GM21576 (cell line): Measurements from ENCODE around the gene USPL1.

Experiments used
- ATAC-seq: cut with Tn5 transposase; IDR thresholded peaks from one replicate; pipeline ENCODE4 v1.9.1; 2021; ENCODE audit warnings: mild to moderate bottlenecking, moderate library complexity; ENCODE audit not compliant: unreplicated experiment

USPL1 gene

DNA sequence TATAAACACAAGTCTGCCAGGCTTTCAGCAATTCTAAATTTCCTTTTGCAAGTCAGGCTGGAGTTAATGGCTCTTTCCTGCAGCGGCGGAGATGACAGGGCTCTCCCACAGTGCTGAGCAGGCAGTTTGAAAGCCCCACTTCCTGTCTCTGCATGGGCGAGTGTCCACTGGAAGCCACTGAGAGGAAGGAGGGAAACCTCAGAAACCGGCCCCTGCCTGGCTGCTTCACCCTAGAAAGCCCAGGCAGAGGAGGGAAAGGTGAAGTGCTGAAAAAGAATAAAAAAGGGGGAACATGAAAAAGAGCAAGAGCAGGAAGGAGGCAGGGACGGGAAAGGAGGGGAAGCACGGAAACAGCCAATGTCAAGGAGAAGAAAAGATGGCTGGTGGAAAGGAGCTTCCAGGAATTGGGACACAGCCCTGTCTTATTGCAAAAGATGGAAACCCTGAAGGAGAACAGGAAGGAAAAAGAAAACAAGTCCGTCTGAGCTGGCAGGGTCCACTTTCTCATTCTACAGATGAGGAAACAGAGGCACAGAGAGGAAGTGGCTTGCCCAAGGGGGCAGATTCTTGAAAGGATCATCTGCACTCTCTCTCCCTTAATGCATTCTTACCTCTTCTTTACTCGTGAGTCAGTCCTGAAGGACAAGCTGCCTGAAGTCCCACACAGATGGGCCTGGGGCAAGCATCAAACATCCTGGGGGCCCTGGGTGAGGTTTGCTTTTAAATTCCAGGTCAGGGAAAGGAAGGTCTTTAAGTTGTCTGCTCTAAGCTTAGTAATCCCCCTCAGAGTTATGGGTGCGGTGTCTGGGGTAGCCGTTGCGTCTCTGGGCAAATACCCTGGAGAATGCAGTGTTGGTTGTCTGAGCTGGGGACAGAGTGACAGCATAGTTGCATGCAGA, 78.8 kb downstream of the USPL1 start:
- ATAC-seq = no peak

GRCh38 chr13:30697177-30697953, 79.6 kb downstream of the USPL1 start:
- ATAC-seq = no peak

DNA sequence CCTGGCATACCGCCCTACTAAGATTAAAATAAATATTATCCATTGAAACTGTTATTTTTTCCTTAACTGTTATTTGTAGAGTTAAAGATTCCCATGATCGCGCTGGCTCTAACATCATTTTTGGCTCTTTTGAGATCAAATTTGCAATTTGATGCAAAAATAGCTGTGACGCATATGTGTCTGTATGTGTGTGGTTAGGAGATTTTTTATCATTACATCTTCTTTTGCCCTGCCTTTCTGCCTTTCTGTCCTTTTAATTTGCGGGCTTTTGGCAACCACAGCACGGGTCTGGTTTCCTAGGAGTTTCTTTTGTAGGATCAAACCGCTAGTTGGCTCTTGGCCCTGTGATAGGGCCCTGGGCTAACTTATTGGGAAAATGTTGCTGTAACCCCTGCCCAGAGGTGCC, 80.3 kb downstream of the USPL1 start:
- ATAC-seq = no peak

DNA sequence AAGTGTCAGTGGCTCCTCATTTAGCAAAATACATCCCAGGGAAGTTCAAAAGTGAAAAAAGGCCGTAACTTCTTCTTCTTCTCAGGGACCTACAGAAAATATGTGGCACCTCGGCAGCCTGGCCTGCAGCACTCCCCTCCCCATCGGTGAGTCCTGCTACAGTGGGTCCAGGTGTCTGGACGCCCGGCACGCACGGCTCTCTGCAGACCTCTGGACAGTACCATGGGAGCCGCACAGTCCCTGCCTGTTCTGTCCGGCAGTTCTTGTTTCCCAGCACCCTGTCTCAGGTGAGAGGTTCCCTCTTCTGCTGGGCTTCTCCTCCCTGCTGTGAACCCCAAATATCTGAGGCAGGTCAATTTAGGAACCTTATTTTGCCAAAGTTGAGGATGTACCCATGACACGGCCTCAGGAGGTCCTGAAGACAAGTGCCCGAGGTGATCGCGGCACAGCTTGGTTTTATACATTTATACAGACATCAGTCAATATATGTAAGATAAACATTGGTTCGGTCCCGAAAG, 80.8 kb downstream of the USPL1 start:
- no peak for ATAC-seq

- no peak for ATAC-seq
Measured at GRCh38 chr13:30700364-30700763, 82.6 kb downstream of the USPL1 start.

DNA sequence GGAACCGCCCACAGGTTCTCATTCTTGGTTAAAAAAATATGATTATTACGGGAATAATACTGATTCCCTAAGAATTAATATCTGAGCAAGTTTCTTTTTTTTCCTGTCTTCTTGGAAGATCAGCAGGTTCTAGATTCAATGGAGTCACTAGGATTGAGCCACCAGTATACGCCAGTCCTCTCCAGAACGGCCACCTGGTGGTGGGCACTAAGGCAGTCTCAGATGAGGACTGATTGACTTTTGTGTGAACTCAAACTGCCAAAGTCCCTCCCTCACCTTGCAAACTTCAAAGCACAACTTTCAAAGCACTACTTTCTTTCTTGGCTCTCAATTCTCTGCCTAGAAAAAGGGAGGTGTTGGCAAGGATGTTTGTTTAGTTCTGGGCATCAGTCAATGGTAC, 84.3 kb downstream of the USPL1 start:
- ATAC-seq = no peak

DNA sequence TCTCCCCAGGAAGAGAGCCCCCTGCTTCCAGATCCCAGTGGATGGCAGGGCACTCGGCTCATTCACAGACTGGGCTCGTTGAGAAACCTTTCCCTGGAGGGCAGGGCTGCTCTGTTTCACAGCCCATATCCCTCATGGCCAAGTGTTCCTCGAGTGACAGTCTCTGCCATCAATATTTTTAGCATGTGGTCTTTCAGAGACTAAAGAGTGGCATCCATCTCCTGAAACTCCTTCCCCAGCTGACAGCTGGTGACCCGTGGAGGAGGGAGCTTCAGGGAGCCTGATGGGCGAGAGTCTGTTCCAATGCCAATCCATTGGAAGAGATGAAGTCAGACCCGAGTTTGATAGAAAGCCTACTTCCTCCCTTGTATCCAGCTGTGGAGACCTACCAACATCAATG, 86.9 kb downstream of the USPL1 start:
- ATAC-seq = no peak

DNA sequence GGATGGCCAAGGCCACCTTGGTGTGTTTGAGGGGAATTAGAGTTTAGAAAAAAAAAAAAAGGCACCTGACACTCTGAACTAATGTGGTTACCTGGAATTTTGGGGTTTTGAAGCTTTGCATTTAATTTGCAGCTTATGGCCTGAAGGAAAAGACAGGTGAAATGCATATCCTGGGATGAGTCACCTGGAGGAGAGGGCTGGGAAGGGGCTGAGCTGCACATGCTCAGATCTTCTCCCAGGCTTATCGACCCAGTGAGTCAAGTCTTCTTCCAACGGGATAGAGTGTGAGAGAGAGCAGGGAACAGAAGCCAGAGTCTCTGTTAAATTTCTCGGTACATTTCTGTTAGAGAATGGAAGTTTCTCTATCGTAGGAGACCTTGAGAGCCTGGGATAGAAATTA, 88.0 kb downstream of the USPL1 start:
- no peak for ATAC-seq

- ATAC-seq = no peak
Measured at GRCh38 chr13:30708541-30708940, 90.8 kb downstream of the USPL1 start.
